IPS-11a (cell line): ENCODE measurements around the gene TMEM69.
"Not testable (repeated sequence)": the region's sequence is repeated elsewhere in the genome, so short reads cannot be mapped to it uniquely, and the experiment has no call there.

Experiments
- H3K4me3 ChIP-seq: one replicate; pipeline ENCODE4 v1.5.1; 2013; ENCODE audit warnings: low read depth, low read length, control low read depth

The TMEM69 gene

GRCh38 chr1:45687754-45688740, at the start of gene TMEM69:
Gene TMEM69 (plus strand): TSS chr1:45688181. CDS start chr1:45691069, 2,888 bp downstream.
- H3K4me3 ChIP-seq = peak within 1 kb of the TSS; percentile 96

GRCh38 chr1:45640293-45640692, 47.7 kb upstream of the TMEM69 start:
- H3K4me3 ChIP-seq = no peak overlapping the region

GRCh38 chr1:45643321-45643720, 44.7 kb upstream of the TMEM69 start:
- no peak overlapping the region for H3K4me3 ChIP-seq

- H3K4me3 ChIP-seq = no peak overlapping the region
These were observed 44.0 kb upstream of the TMEM69 start for GRCh38 chr1:45643978-45644377.

GRCh38 chr1:45644661-45645060, 43.3 kb upstream of the TMEM69 start:
- no peak overlapping the region for H3K4me3 ChIP-seq

GRCh38 chr1:45647248-45648021, 40.5 kb upstream of the TMEM69 start:
- H3K4me3 ChIP-seq = no peak overlapping the region

- H3K4me3 ChIP-seq = no peak overlapping the region
These were observed 33.3 kb upstream of the TMEM69 start for GRCh38 chr1:45654540-45655280.

- no peak overlapping the region for H3K4me3 ChIP-seq
These were observed 31.3 kb upstream of the TMEM69 start for GRCh38 chr1:45656573-45657226.

GRCh38 chr1:45658171-45658570, 29.8 kb upstream of the TMEM69 start:
- no peak overlapping the region for H3K4me3 ChIP-seq

- H3K4me3 ChIP-seq = no peak overlapping the region
These were observed 28.8 kb upstream of the TMEM69 start for GRCh38 chr1:45659222-45659621.

- no peak overlapping the region for H3K4me3 ChIP-seq
These were observed 27.6 kb upstream of the TMEM69 start for GRCh38 chr1:45660336-45660735.

- no peak overlapping the region for H3K4me3 ChIP-seq
These were observed 21.1 kb upstream of the TMEM69 start for GRCh38 chr1:45666836-45667235.

- no peak overlapping the region for H3K4me3 ChIP-seq
These were observed 20.5 kb upstream of the TMEM69 start for GRCh38 chr1:45667321-45668111.

- no peak overlapping the region for H3K4me3 ChIP-seq
These were observed 19.5 kb upstream of the TMEM69 start for GRCh38 chr1:45668526-45668925.

- H3K4me3 ChIP-seq = no peak overlapping the region
These were observed 18.6 kb upstream of the TMEM69 start for GRCh38 chr1:45669379-45669778.

- H3K4me3 ChIP-seq = no peak overlapping the region
These were observed 17.9 kb upstream of the TMEM69 start for GRCh38 chr1:45669859-45670655.

- no peak overlapping the region for H3K4me3 ChIP-seq
These were observed 14.0 kb upstream of the TMEM69 start for GRCh38 chr1:45673956-45674355.

- no peak overlapping the region for H3K4me3 ChIP-seq
These were observed 13.5 kb upstream of the TMEM69 start for GRCh38 chr1:45674478-45674877.

- H3K4me3 ChIP-seq = not testable (repeated sequence)
These were observed 11.4 kb upstream of the TMEM69 start for GRCh38 chr1:45676553-45676952.
